NCI-H2081 treated with DMSO at 0.1 percent for 48 hours (cell line): ENCODE results near the gene SAMD11.
"Not testable (repeated sequence)": the region's sequence is repeated elsewhere in the genome, so short reads cannot be mapped to it uniquely, and the experiment has no call there.

Source experiments
- DNase-seq: peaks from one replicate; lab custom pipeline; 2025; lab: John Stamatoyannopoulos, UW

The SAMD11 gene

DNA sequence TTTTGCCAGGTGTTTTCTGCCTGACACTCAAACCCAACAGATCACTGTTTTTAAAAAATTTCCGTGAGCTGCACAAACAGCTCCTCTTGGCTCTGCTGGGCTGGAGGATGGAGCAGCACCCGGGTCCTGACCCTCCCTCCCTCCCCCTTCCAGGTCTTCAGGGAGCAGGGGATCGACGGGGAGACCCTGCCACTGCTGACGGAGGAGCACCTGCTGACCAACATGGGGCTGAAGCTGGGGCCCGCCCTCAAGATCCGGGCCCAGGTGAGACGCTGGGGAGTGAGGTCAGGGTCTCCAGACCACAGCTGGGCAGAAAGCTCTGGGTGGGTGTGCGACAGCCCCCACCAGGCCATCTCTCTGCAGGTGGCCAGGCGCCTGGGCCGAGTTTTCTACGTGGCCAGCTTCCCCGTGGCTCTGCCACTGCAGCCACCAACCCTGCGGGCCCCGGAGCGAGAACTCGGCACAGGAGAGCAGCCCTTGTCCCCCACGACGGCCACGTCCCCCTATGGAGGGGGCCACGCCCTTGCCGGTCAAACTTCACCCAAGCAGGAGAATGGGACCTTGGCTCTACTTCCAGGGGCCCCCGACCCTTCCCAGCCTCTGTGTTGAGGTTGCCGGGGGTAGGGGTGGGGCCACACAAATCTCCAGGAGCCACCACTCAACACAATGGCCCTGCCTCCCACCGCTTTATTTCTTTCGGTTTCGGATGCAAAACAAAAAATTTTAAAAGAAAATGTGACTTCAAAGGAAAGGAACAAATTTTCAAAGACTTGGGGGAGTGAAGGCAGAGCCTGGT lies 20.0 kb downstream of the SAMD11 start:
- no peak for DNase-seq

DNA sequence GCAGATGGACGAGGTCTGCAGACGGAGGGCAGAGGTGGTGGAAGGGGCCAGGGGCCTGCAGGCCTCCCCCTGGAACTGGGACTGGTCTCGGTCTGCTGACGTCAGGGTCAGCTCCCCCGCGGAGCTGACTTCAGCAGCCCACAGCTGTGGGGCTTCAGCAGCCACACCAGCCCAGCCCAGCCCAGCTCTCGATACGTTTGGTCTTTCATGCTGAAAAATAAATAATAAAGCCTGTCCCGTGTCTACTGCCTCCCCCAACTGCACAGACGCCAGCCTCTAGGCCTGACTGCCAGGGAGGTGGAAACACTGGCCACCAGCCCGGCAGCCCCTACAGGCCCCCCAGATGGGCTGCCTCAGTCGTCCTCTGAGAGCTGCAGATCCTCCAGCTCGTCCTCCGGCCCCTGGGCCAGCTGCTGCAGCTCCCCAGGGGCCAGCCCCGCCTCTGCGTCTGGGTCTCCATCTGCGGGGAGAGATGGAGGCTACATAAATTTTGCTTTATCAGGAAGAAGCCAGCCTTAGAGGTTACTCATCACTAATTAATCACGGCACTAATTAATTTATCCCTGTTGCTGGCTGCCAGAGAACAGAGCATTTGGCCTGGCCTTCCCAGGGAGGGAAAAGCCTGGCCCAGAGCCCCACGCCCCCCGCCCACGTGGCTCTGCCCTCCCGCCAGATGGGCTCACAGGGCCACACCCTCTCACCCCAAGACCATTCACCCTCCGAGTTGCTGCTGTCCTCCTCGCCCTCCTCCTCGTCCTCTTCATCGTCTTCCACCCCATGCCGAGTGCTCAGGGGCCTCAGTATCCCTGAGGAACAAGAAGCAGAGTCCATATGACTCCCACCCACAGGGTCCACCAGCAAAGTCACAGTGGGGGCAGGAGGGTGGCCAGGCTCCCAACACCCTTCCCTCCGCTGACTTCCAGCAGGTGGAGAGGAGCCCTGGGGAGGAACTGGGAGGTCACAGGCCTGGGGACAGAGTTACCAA lies 20.9 kb downstream of the SAMD11 start:
- no peak for DNase-seq

DNA sequence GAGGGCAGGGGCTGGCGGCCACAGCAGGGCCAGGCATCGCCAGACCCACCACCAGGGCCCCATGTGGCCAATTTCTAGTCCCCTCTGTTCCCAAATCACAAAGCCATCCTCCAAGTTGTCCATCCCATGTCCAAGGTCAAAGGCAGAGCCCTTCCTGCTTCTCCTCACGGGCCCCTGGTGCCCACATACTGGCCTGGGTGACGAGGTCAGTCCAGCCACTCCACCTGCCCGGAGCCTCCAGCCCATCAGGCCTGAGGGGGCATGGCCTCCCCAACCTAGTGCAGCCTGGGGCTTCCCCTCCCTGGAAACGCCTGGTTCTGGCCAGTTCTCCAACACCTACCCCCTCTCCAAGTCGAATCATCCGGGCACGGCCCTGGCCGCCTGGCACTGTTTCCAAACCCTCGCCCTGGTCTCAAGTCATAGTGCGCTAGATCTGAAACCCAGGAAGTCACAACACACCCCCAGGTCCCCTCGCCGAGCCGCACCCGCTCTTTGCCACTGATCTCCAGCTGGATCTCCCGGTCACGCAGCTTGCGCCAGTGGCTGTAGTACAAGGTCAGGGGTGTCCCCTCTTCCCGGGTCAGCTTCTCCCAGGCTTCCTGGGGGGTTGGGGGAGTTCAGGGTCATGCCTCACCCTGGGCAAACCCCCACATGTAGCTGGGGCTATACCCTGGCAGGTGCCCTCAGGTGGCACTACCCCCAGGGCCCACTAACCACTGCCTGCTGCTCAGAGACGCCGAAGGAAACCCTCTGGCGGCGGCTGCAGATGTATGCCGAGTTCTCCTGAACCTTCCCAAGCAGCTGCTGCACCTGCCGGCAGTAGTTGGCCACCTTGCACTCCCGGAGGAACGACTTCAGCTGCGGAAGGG lies 22.2 kb downstream of the SAMD11 start:
- DNase-seq = no peak

DNA sequence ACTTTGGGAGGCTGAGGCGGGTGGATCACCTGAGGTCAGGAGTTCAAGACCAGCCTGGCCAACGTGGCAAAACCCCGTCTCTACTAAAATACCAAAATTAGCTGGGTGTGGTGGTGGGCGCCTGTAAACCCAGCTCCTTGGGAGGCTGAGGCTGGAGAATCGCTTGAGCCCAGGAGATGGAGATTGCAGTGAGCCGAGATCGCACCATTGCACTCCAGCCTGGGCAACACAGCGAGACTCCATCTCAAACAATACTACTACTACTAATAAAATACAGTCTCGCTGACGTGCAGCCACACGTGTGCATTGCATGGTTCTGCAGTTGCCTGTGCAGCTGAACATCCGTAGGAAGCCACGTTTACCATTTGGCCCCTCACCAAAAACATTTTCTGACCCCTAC lies 23.1 kb downstream of the SAMD11 start:
- not testable (repeated sequence) for DNase-seq

DNA sequence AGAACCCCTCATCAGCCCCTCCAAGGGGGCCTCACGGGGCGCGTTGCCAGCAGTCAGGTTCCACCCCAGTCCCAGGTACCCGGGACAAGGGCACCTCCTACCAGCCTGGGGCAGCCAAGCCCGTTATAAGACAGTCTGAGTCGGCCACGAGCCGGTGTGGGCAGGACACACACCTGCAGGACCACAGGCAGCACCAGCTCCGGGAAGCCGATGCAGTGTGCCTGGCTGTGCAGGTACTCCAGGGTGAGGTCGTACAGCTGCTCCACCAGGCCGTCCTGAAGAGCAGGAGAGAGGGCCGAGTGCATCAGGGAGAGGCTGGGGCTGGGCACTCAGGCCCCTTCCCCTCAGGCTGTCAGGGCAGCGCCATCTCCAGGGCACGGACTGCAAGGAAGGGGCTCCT lies 24.2 kb downstream of the SAMD11 start:
- DNase-seq = no peak

DNA sequence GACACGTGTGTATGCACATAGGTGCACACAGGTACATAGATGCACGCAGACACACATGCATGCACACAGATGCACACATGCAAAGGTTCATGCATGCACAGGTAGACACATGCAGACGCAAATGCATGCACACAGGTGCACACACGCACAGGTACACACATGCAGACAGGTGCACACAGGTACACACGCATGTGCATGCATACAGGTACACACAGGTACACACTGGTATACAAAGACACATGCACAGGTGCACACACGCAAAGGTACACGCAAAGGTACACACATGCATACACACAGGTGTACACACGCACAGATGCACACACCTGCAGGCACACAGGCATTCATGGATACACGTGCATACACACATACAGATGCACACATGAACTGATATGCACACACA lies 26.5 kb downstream of the SAMD11 start:
- no peak for DNase-seq

DNA sequence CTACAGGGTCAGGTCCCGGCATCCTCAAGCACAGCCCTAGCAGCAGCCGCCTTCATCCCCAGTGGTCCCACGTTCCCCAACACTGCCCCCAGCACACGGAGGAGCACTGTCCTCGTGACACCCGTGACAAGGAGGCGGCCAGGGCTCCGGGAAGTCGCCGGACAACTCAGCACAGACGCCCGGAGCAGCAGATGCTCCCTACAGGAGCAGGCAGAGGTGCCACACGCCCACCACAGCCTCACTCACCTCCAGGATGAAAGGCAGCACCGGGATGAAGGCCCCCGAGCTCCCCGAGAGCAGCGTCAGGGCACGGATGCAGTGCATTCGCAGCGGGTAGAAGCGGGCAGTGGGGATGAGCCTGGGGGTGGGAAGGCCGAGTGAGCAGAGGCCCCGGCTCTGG lies 27.2 kb downstream of the SAMD11 start:
- no peak for DNase-seq

DNA sequence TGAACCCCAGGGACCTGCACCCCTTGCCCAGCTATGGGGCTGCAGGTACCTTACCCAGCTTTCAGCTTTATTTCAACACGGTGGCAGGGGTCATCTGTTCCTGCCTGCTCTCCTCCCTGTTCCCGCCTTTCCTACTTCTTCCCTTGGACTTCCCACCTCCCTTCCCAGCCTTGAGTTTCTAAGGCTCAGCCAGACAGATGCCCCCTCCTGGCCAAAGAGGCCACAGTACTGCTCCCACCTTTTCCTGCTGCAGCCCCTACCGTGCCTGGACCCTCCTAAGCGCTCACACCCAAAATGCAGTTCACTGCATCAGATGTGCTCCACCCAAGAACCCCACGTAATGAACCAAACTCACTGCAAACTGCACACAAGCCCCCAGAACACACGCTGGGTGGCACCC lies 27.6 kb downstream of the SAMD11 start:
- no peak for DNase-seq

DNA sequence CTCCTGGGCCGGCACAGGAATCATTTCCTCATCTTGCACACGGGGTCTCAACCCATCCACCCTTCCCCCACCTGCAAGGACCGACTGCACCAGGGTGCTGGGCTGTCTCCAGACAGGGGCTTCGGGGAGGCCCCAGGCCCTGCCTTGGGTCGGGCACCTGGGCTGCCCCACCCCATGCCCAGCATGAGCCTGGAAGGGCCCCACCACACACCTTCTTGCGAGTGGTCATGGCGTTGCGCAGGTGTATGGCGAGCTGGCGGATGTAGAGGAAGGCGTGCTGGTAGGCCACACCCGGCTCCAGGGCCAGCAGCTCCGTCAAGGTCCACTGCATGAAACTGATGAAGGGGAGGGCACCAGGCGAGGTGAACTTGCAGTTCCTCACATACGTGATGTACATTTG lies 28.5 kb downstream of the SAMD11 start:
- no peak for DNase-seq

DNA sequence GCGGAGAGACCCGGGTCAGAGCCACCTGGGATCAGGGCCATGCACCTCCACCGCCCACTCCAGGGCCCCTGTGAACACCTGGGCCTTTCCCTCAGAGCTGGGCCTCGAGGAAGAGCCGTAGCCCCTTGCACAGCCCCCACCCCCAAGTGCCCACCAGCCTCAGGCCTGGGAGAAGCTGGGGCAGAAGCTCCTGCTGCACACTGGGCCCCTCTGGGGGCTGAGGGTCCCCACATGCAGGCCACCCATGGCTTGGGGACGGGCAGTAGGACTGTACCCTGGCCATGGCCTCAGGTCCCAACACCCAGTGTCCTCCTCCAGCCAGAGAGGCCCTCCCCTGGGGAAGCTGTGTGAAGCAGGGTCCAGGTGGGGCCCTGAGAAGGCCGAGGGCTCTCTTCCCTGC lies 28.9 kb downstream of the SAMD11 start:
- DNase-seq = no peak

DNA sequence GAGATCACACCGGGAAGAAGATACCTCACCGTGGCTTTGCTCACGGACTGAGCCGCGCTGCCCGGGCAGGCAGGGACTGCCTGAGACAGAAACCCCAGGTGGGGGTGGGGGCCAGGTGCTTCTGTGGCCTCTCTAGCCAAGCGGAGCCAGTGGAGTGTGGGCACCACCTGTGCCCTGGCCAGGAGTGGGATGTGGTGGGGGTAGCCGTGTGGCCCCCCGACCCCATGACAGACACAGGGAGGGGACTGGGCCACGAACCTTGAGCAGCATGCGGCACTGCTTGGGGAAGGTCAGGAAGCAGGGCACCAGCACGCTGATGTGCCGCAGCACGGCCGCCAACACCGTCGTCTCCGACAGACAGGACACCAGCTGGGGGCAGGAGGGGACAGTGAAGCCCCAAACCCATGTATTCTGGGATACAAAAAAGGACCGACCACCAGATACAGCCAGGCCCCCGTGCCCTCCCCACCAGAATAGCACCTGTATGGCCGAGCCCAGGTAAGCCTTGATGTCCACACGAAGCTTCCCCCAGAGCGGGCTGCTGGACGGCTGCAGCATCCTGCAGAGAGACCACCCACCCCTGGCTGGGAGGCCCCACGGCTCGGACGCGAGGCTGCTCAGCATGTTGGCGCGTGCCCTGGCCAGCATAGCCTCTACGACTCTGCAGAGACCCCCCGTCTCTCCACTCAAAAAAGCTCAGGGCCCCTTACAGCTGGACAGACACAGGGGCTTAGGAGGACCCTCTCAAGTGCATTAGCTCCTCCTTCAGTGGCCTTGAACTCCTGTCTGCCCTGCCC lies 30.0 kb downstream of the SAMD11 start:
- DNase-seq = no peak

DNA sequence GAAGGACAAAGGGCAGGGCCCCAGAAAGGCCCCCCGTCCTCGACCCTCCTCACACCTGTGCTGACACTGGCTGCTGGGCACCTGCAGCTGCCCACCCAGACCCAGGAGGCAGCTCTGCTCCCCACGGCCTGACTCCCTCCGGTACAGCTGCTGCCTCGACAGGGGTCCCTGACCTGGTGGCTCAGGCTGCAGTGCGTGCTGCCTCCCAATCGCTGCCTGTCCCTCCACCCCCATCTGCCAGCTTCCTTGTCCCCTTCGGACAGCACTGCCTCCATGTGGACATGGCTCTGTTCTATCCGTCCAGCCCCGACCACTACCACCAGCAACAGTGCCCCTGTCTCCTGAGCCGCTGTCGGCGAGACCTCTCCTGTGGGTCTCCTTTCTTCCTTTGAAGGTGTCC lies 31.2 kb downstream of the SAMD11 start:
- DNase-seq = no peak

DNA sequence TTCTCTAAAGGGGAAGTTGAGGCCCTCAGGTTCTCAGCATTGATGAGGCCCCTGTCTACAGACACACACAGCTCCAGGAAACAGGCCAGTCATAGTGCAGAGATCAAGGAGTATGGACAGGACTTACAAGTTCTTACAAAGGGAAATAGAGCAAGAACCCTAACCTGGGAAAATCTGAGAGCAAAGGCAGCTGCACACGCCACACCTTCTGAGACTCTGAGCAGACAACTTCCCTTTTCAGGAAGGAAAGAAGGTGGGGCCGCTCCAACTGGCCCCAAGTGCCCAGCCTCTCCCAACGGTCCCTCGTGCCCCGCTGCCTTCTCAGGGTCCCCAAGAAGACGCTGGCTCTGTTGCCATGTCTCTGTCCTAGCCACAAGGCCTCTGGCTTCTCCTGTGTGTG lies 31.8 kb downstream of the SAMD11 start:
- DNase-seq = no peak

DNA sequence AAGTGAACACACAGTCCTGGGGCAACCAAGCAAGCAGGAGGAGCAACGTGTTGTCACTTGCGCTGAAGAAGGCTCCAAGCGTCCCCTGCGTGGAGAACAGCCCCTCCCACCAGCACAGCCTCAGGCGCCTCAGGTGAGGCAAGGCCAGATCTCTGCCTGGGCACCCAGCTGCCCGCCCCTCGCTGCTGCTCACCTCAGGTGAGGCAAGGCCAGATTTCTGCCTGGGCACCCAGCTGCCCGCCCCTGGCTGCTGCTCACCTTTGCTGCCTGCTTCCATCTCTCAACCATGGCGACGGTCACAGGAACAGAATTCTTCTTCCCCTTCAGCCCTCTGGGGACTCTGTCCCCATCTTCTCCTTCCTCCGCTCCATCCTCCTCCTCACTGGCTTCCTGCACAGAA lies 32.9 kb downstream of the SAMD11 start:
- DNase-seq = no peak

DNA sequence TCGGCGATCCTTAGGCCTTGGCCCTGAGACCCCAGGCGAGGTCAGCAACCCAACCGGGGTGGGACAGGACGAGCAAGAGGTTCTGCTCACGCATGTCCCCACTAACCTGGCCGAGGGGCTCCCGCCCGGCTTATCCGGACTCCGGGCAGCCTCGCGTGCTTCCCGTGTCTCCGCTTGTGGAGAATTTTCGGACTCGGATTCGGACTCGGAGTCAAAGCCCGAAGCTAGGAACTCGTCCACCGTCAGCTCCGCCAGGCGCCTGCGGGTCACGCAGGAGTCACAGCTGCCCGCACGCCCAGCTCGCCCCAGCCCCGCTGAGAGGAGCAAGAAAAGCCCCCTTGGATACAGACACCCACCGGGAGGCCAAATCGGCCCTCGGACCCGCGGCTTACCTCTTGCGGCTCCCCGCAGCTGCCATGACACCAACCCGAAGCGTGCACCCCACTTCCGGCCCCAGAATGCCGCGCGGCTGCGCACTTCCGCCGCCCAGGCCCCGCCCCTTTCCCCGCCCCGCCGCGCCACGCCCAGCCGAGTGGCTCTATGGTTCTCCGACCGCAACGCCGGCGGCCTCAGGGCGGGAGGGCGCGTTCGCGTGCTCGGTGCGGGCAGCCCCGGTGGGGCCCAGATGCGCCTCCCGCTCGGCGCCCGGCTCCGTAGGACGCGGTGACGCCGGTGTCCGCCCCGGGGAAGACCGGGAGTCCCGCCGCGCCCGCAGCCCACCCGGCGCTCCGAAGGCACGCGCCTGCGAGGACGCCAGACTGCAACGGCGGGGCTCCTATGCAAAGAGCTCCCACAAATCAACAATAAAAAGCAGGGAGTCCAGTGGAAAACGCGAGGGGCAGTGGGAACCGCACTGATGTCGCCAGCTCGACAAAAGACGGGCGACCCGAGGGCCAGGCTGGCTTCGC lies 35.4 kb downstream of the SAMD11 start, which contains the start of gene NOC2L:
Gene NOC2L (minus strand): TSS at position 434 of the 908 bp plus-strand sequence. CDS start 16 bp downstream, at position 418.
- no peak for DNase-seq

DNA sequence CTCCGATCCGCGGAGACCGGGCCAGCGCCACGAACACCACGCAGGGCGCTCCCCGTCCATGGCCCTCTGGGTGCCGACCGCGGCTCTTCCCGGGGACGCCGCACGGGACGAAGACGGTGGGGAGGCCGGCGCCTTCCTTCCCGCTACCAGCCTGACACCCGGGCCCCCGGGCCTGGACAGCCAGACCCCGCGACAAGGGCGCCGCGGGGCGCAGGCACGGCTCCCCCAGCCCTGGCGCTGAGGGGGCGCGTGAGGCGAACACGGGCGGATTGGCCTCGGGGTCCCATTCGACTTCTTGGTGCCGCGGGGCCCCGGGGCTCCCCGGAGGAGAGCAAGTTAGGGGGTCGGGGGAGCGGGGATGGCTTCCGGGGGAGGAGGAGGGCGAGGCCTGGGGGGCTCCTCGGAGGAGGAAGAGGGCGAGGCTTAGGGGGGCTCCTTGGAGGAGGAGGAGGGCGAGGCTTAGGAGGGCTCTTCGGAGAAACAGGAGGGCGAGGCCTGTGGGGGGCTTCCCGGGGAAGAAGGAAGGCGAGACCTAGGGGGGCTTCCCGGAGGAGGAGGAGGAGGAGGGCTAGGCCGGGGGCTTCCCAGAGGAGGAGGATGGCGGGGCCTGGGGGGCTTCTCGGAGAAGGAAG lies 36.1 kb downstream of the SAMD11 start:
- no peak for DNase-seq

DNA sequence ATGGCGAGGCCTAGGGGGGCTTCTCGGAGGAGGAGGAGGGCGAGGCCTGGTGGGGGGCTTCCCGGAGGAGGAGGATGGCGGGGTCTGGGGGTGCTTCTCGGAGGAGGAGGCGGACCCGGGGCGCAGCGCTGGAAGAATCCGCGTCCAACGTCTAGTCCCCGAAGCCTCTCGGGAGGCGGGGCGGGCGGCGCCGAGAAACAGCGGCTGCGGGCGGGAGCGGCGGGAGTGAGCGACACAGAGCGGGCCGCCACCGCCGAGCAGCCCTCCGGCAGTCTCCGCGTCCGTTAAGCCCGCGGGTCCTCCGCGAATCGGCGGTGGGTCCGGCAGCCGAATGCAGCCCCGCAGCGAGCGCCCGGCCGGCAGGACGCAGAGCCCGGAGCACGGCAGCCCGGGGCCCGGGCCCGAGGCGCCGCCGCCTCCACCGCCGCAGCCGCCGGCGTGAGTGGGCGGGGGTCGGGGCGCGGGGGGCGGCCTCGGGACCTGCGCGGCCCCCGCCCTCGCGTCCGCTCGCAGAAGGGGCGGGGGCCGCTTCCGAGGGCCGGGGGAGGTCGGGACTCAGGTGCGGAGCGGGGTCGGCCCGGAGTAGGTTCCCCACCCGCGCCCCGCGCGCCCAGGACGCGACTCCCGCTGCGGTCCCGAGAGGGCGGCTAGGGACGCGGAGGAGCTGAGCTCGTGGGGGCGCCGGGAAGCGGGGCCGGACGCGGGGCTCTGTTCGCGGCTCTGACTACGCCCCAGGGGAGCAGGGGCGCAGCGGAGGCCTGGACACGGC lies 36.8 kb downstream of the SAMD11 start, which contains the start of gene KLHL17:
Gene KLHL17 (plus strand): TSS at position 222 of the 769 bp plus-strand sequence. CDS start 110 bp downstream, at position 332.
- no peak for DNase-seq

DNA sequence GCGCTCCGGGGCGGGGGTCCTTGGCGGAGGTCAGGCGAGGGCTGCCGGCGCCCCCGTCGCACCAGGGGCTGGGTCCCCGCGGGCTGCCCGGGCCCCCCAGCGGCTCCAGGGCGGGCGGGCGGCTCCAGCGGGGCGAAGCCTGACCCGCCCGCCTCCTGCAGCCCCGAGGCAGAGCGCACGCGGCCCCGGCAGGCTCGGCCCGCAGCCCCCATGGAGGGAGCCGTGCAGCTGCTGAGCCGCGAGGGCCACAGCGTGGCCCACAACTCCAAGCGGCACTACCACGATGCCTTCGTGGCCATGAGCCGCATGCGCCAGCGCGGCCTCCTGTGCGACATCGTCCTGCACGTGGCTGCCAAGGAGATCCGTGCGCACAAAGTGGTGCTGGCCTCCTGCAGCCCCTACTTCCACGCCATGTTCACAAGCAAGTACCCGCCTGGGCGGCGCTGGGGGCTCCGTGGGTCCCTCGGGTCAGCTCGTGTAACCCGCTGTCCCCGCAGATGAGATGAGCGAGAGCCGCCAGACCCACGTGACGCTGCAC lies 37.5 kb downstream of the SAMD11 start:
- no peak for DNase-seq
